SK-N-SH (cell line): ENCODE data around the gene ZNF446. TPM values are rescaled to one million over a fixed set of nuclear protein-coding genes. Genes with fewer than 3 reads are reported as not detected.
"Not testable (repeated sequence)": the region's sequence is repeated elsewhere in the genome, so short reads cannot be mapped to it uniquely, and the experiment has no call there.

Source experiments
- CTCF ChIA-PET: fragments of 300-600, 350-600 bp; formaldehyde crosslinking; extraction: SDS; loops from one replicate; lab custom pipeline; 2021; lab: Yijun Ruan, JAX
- POLR2A ChIA-PET: fragments of 350-600 bp; sonication (Branson Sonifier 250); formaldehyde crosslinking; extraction: SDS; loops from one replicate; lab custom pipeline; 2020; ENCODE audit warnings: antibody characterized with exemption, inconsistent platforms; lab: Yijun Ruan, JAX
- DNase-seq: peaks from one replicate; pipeline ENCODE4 v3.0.0; 2012
- H2AFZ ChIP-seq: fragments of 200-600 bp; sonication (generic); 2 replicates; pipeline ENCODE4 v1.8.1; 2016; ENCODE audit warnings: antibody characterized with exemption, mild to moderate bottlenecking, low read depth
- H3F3A ChIP-seq: fragments of 200-600 bp; sonication (generic); replicated peaks from 2 replicates; pipeline ENCODE3; 2016; ENCODE audit warnings: antibody characterized with exemption, mild to moderate bottlenecking; ENCODE audit not compliant: insufficient read depth
- H3K27ac ChIP-seq, 2 experiments: fragments of 200-500 bp in 1 of 2; fragments of 200-600 bp in 1 of 2; sonication (Bioruptor generic) in 1 of 2; sonication (generic), shearing (Covaris generic) in 1 of 2; 2 replicates each; pipeline versions ENCODE4 v1.5.1 to v1.6.1; 2014 to 2016; ENCODE audit warnings: low read depth in 2 of 2, inconsistent platforms in 1 of 2, low read length in 1 of 2, mild to moderate bottlenecking in 1 of 2, mixed read lengths in 1 of 2
- H3K27me3 ChIP-seq: fragments of 200-600 bp; sonication (generic), shearing (Covaris generic); 2 replicates; pipeline ENCODE4 v1.6.1; 2016; ENCODE audit warnings: mixed run types; ENCODE audit not compliant: insufficient read depth
- H3K36me3 ChIP-seq, 2 experiments: fragments of 200-500 bp in 1 of 2; fragments of 200-600 bp in 1 of 2; sonication (Bioruptor generic) in 1 of 2; sonication (generic) in 1 of 2; replicated peaks in 1 of 2; 2 replicates each; pipeline versions ENCODE3 to v1.5.1; 2014 to 2016; ENCODE audit warnings: low read length in 1 of 2, mild to moderate bottlenecking in 1 of 2; ENCODE audit not compliant: insufficient read depth in 2 of 2, control insufficient read depth in 1 of 2
- H3K4me1 ChIP-seq, 2 experiments: fragments of 200-500 bp in 1 of 2; fragments of 200-600 bp in 1 of 2; sonication (Bioruptor generic) in 1 of 2; sonication (generic), shearing (Covaris generic) in 1 of 2; 2 replicates each; pipeline versions ENCODE4 v1.5.1 to v1.6.1; 2014 to 2016; ENCODE audit warnings: low read depth in 1 of 2, low read length in 1 of 2, mixed run types in 1 of 2; ENCODE audit not compliant: insufficient read depth in 2 of 2, control insufficient read depth in 1 of 2
- H3K4me2 ChIP-seq: fragments of 200-600 bp; sonication (generic), shearing (Covaris generic); 2 replicates; pipeline ENCODE4 v1.6.1; 2017; ENCODE audit warnings: mixed run types
- H3K4me3 ChIP-seq, 2 experiments: fragments of 200-500 bp in 1 of 2; fragments of 200-600 bp in 1 of 2; sonication (Bioruptor generic) in 1 of 2; sonication (generic), shearing (Covaris generic) in 1 of 2; 2 replicates each; pipeline versions ENCODE4 v1.5.1 to v1.8.1; 2014 to 2016; ENCODE audit warnings: low read depth in 2 of 2, inconsistent platforms in 1 of 2, low read length in 1 of 2, mild to moderate bottlenecking in 1 of 2, mixed read lengths in 1 of 2, moderate library complexity in 1 of 2
- H3K79me2 ChIP-seq: fragments of 200-600 bp; sonication (generic); 2 replicates; pipeline ENCODE4 v1.8.1; 2017; ENCODE audit warnings: mild to moderate bottlenecking; ENCODE audit not compliant: insufficient read depth
- H3K9ac ChIP-seq: fragments of 200-600 bp; sonication (generic); 2 replicates; pipeline ENCODE4 v1.6.1; 2017; ENCODE audit warnings: mixed run types
- H3K9me2 ChIP-seq: fragments of 200-600 bp; sonication (generic); 2 replicates; pipeline ENCODE4 v1.6.1; 2017; ENCODE audit warnings: mixed run types
- H3K9me3 ChIP-seq: fragments of 200-600 bp; sonication (generic); 2 replicates; pipeline ENCODE4 v1.6.1; 2017; ENCODE audit warnings: mixed run types, mild to moderate bottlenecking, moderate library complexity
- H4K20me1 ChIP-seq: fragments of 200-600 bp; sonication (generic); 2 replicates; pipeline ENCODE4 v1.6.1; 2017; ENCODE audit warnings: mild to moderate bottlenecking, mixed run types; ENCODE audit not compliant: insufficient read depth
- CHD2 ChIP-seq: fragments of 150-350 bp; IDR thresholded peaks from 2 replicates; pipeline ENCODE4 v1.6.1; 2018; ENCODE audit warnings: low read length; ENCODE audit not compliant: partially characterized antibody
- ELF1 ChIP-seq: IDR thresholded peaks from 2 replicates; pipeline ENCODE4 v1.4.0; 2012
- EP300 ChIP-seq, 2 experiments: IDR thresholded peaks; 2 replicates each; pipeline versions ENCODE4 v1.4.0 to v1.6.1; 2012; ENCODE audit warnings: borderline replicate concordance in 1 of 2, low read depth in 1 of 2, low read length in 1 of 2
- EZH2phosphoT487 ChIP-seq: fragments of 200-600 bp; sonication (generic); IDR thresholded peaks from 2 replicates; pipeline ENCODE4 v1.6.1; 2017; ENCODE audit warnings: low read depth, mixed run types, mild to moderate bottlenecking, antibody characterized with exemption, moderate library complexity, borderline replicate concordance
- FOSL2 ChIP-seq: IDR thresholded peaks from 2 replicates; pipeline ENCODE4 v1.4.0; 2012; ENCODE audit warnings: low read depth, mild to moderate bottlenecking, moderate library complexity, borderline replicate concordance
- FOXJ3 ChIP-seq: sonication (generic); formaldehyde crosslinking; IDR thresholded peaks from 2 replicates; pipeline ENCODE4 v1.5.1; 2020; ENCODE audit warnings: mild to moderate bottlenecking, missing genetic modification reagents
- FOXM1 ChIP-seq: IDR thresholded peaks from 2 replicates; pipeline ENCODE4 v1.4.0; 2012; ENCODE audit warnings: low read depth, mild to moderate bottlenecking
- GABPA ChIP-seq: IDR thresholded peaks from 2 replicates; pipeline ENCODE4 v1.4.0; 2012; ENCODE audit warnings: low read depth, mild to moderate bottlenecking
- JUND ChIP-seq: IDR thresholded peaks from 2 replicates; pipeline ENCODE4 v1.4.0; 2012
- NRF1 ChIP-seq: IDR thresholded peaks from 2 replicates; pipeline ENCODE4 v1.6.1; 2012; ENCODE audit warnings: low read depth, mild to moderate bottlenecking, low read length
- POLR2AphosphoS5 ChIP-seq: IDR thresholded peaks from 2 replicates; pipeline ENCODE4 v1.6.1; 2012; ENCODE audit warnings: low read depth, low read length
- RAD21 ChIP-seq: IDR thresholded peaks from 2 replicates; pipeline ENCODE4 v1.6.1; 2012; ENCODE audit warnings: mild to moderate bottlenecking, low read length
- RCOR1 ChIP-seq: fragments of 150-350 bp; IDR thresholded peaks from 2 replicates; pipeline ENCODE4 v1.6.1; 2017; ENCODE audit warnings: antibody characterized with exemption, low read length
- RXRA ChIP-seq: IDR thresholded peaks from 2 replicates; pipeline ENCODE4 v1.4.0; 2012; ENCODE audit warnings: low read depth, mild to moderate bottlenecking, borderline replicate concordance
- SMC3 ChIP-seq: IDR thresholded peaks from 2 replicates; pipeline ENCODE4 v1.6.1; 2012; ENCODE audit warnings: low read depth, low read length, improper control_type of control experiment
- TAF1 ChIP-seq: IDR thresholded peaks from 2 replicates; pipeline ENCODE4 v1.6.1; 2012; ENCODE audit warnings: low read depth, mild to moderate bottlenecking, low read length, moderate library complexity, borderline replicate concordance
- YY1 ChIP-seq: IDR thresholded peaks from 2 replicates; pipeline ENCODE4 v1.4.0; 2012; ENCODE audit warnings: low read depth, mild to moderate bottlenecking
- WGBS: methylation state at CpG from one replicate; pipeline ENCODE4 v1.1.6; 2017; ENCODE audit warnings: low lambda C conversion rate; 5-methylcytosine and 5-hydroxymethylcytosine counted together
- polyA plus RNA-seq, 3 experiments: library from polyadenylated mRNA; depleted of rRNA; stranded (reverse); fragments of >200 nt; gene quantifications; 2 replicates each; pipeline ENCODE4 v1.2.3, GENCODE V29; 2012
- TF ChIP-seq, protein P1 (sequence below): IDR thresholded peaks from 2 replicates; pipeline ENCODE4 v1.4.0; 2012; ENCODE audit warnings: low read depth, borderline replicate concordance
- TF ChIP-seq, protein P2 (sequence below): IDR thresholded peaks from 2 replicates; pipeline ENCODE4 v1.4.0; 2012; ENCODE audit warnings: low read depth
- TF ChIP-seq, protein P3 (sequence below): fragments of 150-350 bp; IDR thresholded peaks from 2 replicates; pipeline ENCODE4 v1.6.1; 2016; ENCODE audit warnings: mild to moderate bottlenecking, low read depth, low read length

Gene ZNF446
- polyA plus RNA-seq, 1 of the 3 experiments (the other 2 are of a cell fraction), result 6.9 TPM

DNA sequence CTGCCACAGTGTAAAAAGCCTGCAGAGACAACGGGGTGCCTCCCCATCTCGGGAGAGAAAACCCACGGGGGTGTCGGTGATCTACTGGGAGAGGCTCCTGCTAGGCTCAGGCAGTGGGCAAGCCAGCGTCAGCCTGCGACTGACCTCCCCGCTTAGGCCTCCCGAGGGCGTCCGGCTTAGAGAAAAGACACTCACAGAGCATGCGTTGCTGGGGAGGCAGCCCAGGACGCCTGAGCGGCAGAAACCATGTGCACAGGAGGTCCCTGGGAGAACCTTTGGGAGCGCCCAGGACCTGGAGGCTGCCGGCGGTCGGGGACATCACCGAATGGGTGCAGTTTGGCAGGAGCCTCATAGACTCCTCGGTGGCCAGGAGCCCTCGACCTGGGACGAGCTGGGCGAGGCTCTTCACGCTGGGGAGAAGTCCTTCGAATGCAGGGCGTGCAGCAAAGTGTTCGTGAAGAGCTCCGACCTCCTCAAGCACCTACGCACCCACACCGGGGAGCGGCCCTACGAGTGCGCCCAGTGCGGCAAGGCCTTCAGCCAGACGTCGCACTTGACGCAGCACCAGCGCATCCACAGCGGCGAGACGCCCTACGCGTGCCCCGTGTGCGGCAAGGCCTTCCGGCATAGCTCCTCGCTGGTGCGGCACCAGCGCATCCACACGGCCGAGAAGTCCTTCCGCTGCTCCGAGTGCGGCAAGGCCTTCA is 5.2 kb upstream of the ZNF446 start:
- H3K27ac ChIP-seq, H3K9me3 ChIP-seq, H3K9me2 ChIP-seq, CTCF ChIA-PET, H2AFZ ChIP-seq, POLR2A ChIA-PET, H3K4me2 ChIP-seq, H3K9ac ChIP-seq, H3K4me3 ChIP-seq, H3K27me3 ChIP-seq: not testable (repeated sequence)
- H4K20me1 ChIP-seq, result peaks cover 13% of the 10 kb centered on the region; the same call in 1 of the 2 replicates
- H3K79me2 ChIP-seq, result peaks cover 25% of the 10 kb centered on the region
- peaks cover 0 to 24% of the 10 kb centered on the region in 2 experiments; a peak in 1 of 4 replicates for H3K4me1 ChIP-seq
- peak; percentile 5 for DNase-seq
- WGBS, result 97% methylated on average over 10 of the region's 53 CpGs
- H3F3A ChIP-seq, result peaks cover 10% of the 10 kb centered on the region
- H3K36me3 ChIP-seq, result peaks cover 0 to 35% of the 10 kb centered on the region in 2 experiments

DNA sequence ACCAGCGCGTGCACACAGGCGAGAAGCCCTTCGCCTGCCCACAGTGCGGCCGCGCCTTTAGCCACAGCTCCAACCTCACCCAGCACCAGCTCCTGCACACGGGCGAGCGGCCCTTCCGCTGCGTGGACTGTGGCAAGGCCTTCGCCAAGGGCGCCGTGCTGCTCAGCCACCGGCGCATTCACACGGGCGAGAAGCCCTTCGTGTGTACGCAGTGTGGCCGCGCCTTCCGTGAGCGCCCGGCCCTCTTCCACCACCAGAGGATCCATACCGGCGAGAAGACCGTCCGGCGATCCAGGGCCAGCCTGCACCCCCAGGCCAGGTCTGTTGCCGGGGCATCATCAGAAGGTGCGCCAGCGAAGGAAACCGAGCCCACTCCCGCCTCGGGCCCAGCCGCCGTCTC is 4.4 kb upstream of the ZNF446 start:
- no peak for TF ChIP-seq SMC3
- no peak for TF ChIP-seq JUND
- no peak for TF ChIP-seq EZH2phosphoT487
- no peak for TF ChIP-seq FOXJ3 (CRISPR knock-in tag)
- TF ChIP-seq EP300 (IDR thresholded peaks at IDR 0.05; ENCODE audit: borderline replicate concordance in 1 of 2, low read depth in 1 of 2, low read length in 1 of 2), result no peak
- TF ChIP-seq RXRA, result no peak
- TF ChIP-seq, protein P1, sequence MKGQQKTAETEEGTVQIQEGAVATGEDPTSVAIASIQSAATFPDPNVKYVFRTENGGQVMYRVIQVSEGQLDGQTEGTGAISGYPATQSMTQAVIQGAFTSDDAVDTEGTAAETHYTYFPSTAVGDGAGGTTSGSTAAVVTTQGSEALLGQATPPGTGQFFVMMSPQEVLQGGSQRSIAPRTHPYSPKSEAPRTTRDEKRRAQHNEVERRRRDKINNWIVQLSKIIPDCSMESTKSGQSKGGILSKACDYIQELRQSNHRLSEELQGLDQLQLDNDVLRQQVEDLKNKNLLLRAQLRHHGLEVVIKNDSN, result no peak
- TF ChIP-seq, protein P2, sequence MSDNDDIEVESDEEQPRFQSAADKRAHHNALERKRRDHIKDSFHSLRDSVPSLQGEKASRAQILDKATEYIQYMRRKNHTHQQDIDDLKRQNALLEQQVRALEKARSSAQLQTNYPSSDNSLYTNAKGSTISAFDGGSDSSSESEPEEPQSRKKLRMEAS, result no peak
- no peak for TF ChIP-seq RCOR1
- TF ChIP-seq, protein P3, sequence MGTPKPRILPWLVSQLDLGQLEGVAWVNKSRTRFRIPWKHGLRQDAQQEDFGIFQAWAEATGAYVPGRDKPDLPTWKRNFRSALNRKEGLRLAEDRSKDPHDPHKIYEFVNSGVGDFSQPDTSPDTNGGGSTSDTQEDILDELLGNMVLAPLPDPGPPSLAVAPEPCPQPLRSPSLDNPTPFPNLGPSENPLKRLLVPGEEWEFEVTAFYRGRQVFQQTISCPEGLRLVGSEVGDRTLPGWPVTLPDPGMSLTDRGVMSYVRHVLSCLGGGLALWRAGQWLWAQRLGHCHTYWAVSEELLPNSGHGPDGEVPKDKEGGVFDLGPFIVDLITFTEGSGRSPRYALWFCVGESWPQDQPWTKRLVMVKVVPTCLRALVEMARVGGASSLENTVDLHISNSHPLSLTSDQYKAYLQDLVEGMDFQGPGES, result no peak
- no peak for TF ChIP-seq RAD21
- TF ChIP-seq GABPA, result no peak
- TF ChIP-seq CHD2, result no peak
- TF ChIP-seq POLR2AphosphoS5, result no peak
- TF ChIP-seq FOXM1, result no peak
- no peak for TF ChIP-seq ELF1
- no peak for TF ChIP-seq TAF1
- TF ChIP-seq FOSL2, result no peak
- TF ChIP-seq NRF1, result no peak
- no peak for TF ChIP-seq YY1
- peaks cover 13% of the 10 kb centered on the region; the same call in 1 of the 2 replicates for H4K20me1 ChIP-seq
- peaks cover 25% of the 10 kb centered on the region for H3K79me2 ChIP-seq
- no peak overlapping the region for H3K27ac ChIP-seq
- H2AFZ ChIP-seq, result no peak overlapping the region
- WGBS, result 97% methylated on average over 32 of the region's 39 CpGs
- no peak overlapping the region for H3K4me2 ChIP-seq
- H3K36me3 ChIP-seq, result peaks cover 0 to 35% of the 10 kb centered on the region in 2 experiments
- no peak overlapping the region for H3K4me3 ChIP-seq
- no peaks in the 10 kb centered on the region for H3K9me2 ChIP-seq
- H3K27me3 ChIP-seq, result no peaks in the 10 kb centered on the region
- H3K9ac ChIP-seq, result no peak overlapping the region
- H3K4me1 ChIP-seq, result peaks cover 0 to 29% of the 10 kb centered on the region in 2 experiments; a peak in 1 of 4 replicates
- H3K9me3 ChIP-seq, result no peaks in the 10 kb centered on the region
- peaks cover 10% of the 10 kb centered on the region for H3F3A ChIP-seq
- CTCF ChIA-PET, result no interaction called here
- POLR2A ChIA-PET, result no interaction called here
- DNase-seq, result peak; percentile 11
